GM12892 (cell line): Measurements from ENCODE around the gene AKAP13.

ENCODE experiments used
- POLR2A ChIP-seq: IDR thresholded peaks from 2 replicates; pipeline ENCODE4 v1.6.1; 2011; ENCODE audit warnings: low read depth, low read length, control low read depth
- POLR2AphosphoS5 ChIP-seq: IDR thresholded peaks from 2 replicates; pipeline ENCODE4 v1.6.1; 2011; ENCODE audit warnings: low read depth, low read length, control low read depth
- TAF1 ChIP-seq: IDR thresholded peaks from 2 replicates; pipeline ENCODE4 v1.6.1; 2011; ENCODE audit warnings: low read depth, mild to moderate bottlenecking, control low read depth, low read length, borderline replicate concordance

- TF ChIP-seq POLR2AphosphoS5 (no peak), POLR2A (no peak), TAF1 (no peak)
Measured at GRCh38 chr15:85771781-85772445, 391.5 kb downstream of the AKAP13 start.
